Spinal cord (tissue), 10 donors: ENCODE measurements around the gene LEKR1. TPM values are rescaled to one million over a fixed set of nuclear protein-coding genes. Genes with fewer than 3 reads are reported as not detected.

ENCODE experiments used
- DNase-seq, 6 donors: peaks; one replicate each; pipeline versions ENCODE4 v3.0.0 to v3.0.0-alpha.2; 2013 to 2015; ENCODE audit warnings: low spot score in 6 of 6, low read depth in 4 of 6
- H3K27ac ChIP-seq: one replicate; pipeline ENCODE4 v1.5.1; 2013; ENCODE audit warnings: low read depth, low read length, control low read depth
- H3K27me3 ChIP-seq: one replicate; pipeline ENCODE4 v1.6.1; 2013; ENCODE audit warnings: low read length; ENCODE audit not compliant: control insufficient read depth, insufficient read depth
- H3K36me3 ChIP-seq: one replicate; pipeline ENCODE4 v1.6.1; 2013; ENCODE audit warnings: low read length; ENCODE audit not compliant: control insufficient read depth, insufficient read depth
- H3K4me1 ChIP-seq: one replicate; pipeline ENCODE4 v1.6.1; 2013; ENCODE audit warnings: low read length; ENCODE audit not compliant: control insufficient read depth, insufficient read depth
- H3K4me3 ChIP-seq: one replicate; pipeline ENCODE4 v1.5.1; 2013; ENCODE audit warnings: low read depth, low read length, control low read depth
- H3K9me3 ChIP-seq: one replicate; pipeline ENCODE4 v1.6.1; 2013; ENCODE audit warnings: low read length; ENCODE audit not compliant: control insufficient read depth, insufficient read depth
- WGBS: methylation state at CpG from one replicate; pipeline ENCODE4 v1.1.5; 2013; ENCODE audit warnings: missing lambda C conversion rate; ENCODE audit not compliant: insufficient coverage; 5-methylcytosine and 5-hydroxymethylcytosine counted together
- polyA plus RNA-seq, 2 donors: library from polyadenylated mRNA; unstranded; fragments of 120-200 nt; gene quantifications; one replicate each; pipeline ENCODE4 v1.2.1, GENCODE V29; 2013; ENCODE audit not compliant: insufficient read length in 2 of 2
- total RNA-seq, 2 donors: library from RNA; depleted of rRNA in 1 of 2; stranded (reverse); fragments of 120-200 nt in 1 of 2; fragments of >200 nt in 1 of 2; gene quantifications; one replicate each; pipeline versions ENCODE4 v1.2.3 to v1.2.4, GENCODE V29; 2013 to 2014
- donor health status: healthy.

The LEKR1 gene
- total and polyA plus RNA-seq, 4 donors = 1.7 to 2.4 (median 1.9) TPM

DNA sequence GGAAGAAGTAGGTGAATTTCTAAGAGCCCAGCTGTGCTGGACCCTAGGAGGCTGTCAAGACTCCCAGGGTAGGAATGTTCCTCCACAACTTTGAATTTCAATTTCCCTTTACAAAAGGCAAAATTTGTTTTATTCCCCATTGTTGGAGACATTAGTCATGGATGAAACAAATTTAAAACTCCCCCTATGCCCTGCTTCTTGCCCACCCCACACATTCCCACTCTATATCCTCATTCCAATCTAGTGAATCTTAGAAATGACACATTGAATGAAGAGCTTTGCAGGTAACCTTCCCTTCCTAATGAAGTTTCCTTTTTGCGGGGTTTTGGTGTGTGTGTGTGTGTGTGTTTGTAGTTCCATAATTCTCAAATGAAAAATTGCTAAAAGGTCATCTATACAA lies 261.2 kb downstream of the LEKR1 start:
- no CpG with 5 or more reads among the region's 1 CpG for WGBS
- DNase-seq = no peak
- H3K4me3 ChIP-seq = no peak overlapping the region

DNA sequence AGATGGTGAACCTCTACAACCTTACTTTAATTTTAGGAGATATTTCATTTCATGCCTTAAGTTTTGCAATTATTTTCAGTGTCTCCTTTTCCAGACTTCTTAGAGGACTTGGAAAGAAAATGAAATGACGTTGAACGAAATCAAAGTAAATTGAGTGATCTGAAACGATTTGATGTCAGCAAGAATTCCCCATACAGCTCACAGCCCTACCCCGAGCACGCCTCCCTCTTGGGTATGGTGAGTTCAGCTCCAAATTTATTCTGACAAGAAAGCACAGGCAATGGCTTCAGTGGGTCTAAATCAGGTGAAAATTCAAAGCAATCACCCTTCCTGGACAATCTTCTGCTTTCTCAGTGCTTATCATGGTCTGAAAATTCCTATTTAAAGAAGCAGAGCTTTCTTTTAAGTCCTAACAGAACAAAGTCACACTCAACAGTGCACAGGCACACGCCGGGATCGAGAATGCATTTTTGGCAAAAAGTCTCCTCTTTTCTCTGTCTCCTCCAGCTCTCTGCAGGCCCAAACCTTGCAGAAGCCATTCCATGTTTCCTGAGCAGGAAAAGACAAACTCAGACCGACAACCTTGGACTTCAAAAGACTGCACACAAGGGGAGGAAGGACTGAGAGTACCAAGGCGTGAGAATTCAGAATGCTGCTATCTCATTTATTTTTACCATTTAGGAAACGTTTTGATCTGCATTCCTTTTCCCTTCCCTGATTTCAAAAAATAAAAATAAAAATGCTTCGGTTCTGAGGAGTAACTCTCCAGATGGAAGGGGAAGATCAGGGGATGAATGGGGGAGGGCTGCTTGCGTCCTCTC lies 261.8 kb downstream of the LEKR1 start:
- Histone ChIP-seq H3K36me3 (no peaks in the 10 kb centered on the region), H3K4me1 (peaks cover 20% of the 10 kb centered on the region), H3K27me3 (no peaks in the 10 kb centered on the region), H3K4me3 (peak overlapping the region; percentile 80), H3K9me3 (no peaks in the 10 kb centered on the region), H3K27ac (peak overlapping the region; percentile 100)
- DNase-seq = peak in 1 of 6 donors; percentile 74
- 32% methylated on average over 5 of the region's 13 CpGs for WGBS

More for the DNA sequence above, 261.2 kb downstream of the LEKR1 start:
- Histone ChIP-seq H3K27ac (peak overlapping the region; percentile 100), H3K9me3 (no peaks in the 10 kb centered on the region), H3K27me3 (no peaks in the 10 kb centered on the region), H3K4me1 (peaks cover 22% of the 10 kb centered on the region), H3K36me3 (no peaks in the 10 kb centered on the region)

DNA sequence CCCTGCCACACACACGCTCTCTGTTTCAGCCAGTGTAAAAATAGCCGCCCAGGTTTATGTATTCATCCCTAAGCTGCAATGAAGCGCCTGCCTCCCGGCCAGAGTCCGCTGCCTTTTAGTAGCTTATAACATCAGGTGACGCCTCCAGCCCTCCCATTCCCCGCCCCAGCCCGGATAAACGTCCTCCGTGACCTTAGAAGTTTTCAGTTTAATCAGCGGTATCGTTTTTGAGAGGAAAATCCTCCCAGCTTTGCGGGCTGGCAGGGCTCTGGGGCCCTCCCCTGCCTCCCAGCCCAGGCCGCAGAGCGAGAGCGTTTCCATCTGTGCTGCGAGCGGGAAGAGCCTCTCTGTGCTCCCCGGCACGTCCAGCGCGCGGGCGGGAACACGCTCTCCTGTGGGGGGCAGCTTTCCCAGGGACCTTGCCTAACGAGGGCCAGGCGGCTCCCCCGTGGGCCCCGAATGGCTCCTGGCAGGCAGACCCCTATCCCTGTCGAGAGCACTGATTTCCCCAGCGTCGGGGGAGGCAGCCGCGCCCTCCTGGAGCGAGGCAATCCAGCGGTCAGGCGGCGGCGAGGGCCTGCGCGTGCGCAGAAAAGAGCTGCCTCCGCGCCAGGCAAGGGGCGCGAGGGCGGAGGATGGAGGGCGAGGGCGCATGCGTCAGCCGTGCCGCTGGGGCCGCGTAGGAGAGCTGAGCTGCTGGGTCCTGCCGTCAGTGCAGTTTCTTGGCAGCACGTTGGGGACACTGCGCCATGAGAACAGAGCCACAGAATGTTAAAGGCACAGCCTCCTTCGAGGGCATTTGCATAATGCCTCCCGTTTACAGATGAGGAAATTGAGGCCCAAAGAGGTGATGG lies 262.7 kb downstream of the LEKR1 start:
- Histone ChIP-seq H3K9me3 (no peaks in the 10 kb centered on the region), H3K36me3 (no peaks in the 10 kb centered on the region), H3K27ac (peak overlapping the region; percentile 100), H3K4me3 (peak overlapping the region; percentile 80), H3K27me3 (no peaks in the 10 kb centered on the region), H3K4me1 (peaks cover 20% of the 10 kb centered on the region)
- peak; percentile 86 to 98 (median 92) for DNase-seq
- under 1% methylated on average over 59 of the region's 59 CpGs for WGBS

DNA sequence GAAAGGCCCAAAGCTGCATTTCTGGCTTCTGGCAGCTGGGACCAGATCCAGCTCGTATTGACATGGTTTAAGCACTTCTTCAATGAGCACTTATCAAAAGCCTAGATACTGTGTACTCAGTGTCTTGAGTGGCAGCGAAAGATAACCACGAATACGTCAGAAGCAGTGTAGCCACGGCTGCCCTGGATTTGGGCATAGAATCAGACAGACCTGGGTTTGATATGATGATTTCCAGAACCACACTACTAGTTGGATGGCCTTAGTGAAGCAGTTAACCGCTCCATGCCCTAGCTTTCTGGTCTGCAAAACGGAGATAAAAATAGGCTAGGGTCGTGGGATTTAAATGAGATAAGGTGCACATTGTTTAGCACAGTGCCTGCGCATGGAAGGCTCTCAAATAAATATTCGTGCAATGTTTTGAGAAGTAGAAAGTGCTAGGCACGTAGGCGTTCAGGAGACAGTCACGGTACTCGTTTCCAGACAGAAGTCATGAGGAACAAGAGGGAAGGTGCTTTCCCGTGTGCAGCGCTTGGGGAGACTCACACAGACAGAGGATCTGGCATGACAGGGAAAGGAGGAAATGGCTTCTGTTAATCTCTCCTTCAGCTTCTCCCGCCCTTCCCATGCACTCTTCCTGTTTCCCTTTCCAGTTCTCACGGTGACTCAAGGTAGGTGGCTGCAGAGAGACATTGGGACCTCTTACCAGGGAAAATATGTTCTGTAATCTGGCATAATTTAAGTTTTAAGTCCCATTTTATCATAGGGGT lies 263.5 kb downstream of the LEKR1 start:
- H3K27ac ChIP-seq = peak overlapping the region; percentile 100
- peak overlapping the region; percentile 33 for H3K4me3 ChIP-seq
- H3K27me3 ChIP-seq = no peaks in the 10 kb centered on the region
- H3K9me3 ChIP-seq = no peaks in the 10 kb centered on the region
- no peak for DNase-seq
- H3K36me3 ChIP-seq = no peaks in the 10 kb centered on the region
- peaks cover 20% of the 10 kb centered on the region for H3K4me1 ChIP-seq
- WGBS = 51% methylated on average over 13 of the region's 18 CpGs

DNA sequence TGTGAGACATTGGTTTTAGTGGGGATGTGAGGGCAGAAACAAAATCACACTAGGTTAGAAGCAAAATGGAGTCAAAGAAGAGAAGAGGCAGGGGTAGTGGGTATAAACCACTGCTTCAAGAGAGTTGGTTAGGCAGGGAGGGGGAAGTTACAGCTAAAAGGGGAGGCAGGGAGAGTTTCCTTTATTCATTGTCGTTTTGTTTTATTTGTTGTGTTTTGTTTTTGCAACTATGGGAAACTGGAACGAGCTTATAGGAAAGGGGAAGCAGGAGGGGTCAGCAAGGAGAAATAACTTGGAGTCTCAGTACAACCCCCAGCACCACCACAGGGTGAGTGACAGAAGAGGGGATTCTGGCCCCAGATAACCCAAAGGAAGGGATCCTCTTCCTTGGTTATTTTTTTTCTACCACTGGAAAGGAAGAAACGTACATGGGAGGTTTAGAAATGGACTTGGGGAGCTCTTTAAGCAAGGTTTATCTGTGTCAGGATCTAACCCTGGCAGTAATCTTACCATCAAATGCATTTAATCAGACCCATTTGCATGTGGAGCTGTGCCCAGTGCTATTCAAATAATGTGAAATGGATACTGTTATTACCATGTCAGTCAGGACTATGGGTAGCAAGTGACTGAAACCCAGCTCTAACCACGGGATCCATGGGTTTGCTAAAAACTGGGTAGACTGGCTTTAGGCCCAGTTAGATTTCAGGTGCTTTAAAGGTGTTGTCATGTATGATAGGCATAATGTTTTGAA lies 265.1 kb downstream of the LEKR1 start:
- Histone ChIP-seq H3K4me3 (no peak overlapping the region), H3K36me3 (no peaks in the 10 kb centered on the region), H3K27me3 (no peaks in the 10 kb centered on the region), H3K27ac (no peak overlapping the region), H3K9me3 (no peaks in the 10 kb centered on the region), H3K4me1 (peaks cover 20% of the 10 kb centered on the region)
- no peak for DNase-seq
- 82% methylated on average over 1 of the region's 4 CpGs for WGBS

DNA sequence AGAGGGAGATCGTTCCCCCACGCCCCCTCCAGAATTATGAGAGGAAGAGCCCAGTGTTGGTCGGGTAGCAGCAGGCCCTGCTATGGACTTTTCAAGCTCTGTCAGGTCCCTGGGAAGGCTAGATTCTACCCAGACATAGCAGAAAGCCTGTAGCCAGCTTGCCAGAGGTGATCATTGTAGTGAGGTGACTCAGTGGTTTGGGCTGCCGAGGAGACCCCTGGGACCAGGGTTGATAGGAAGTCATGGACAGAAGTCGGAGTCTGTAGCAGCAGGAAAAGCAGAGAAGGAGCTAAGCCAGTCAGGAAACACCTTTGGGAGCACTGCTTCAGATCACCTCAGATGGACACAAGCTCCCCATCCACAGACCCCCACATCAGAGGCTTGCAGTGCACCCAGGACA lies 266.1 kb downstream of the LEKR1 start:
- DNase-seq = no peak
- Histone ChIP-seq H3K4me1 (peaks cover 20% of the 10 kb centered on the region), H3K27me3 (no peaks in the 10 kb centered on the region), H3K4me3 (no peak overlapping the region), H3K9me3 (no peaks in the 10 kb centered on the region), H3K27ac (no peak overlapping the region), H3K36me3 (no peaks in the 10 kb centered on the region)
- 81% methylated on average over 5 of the region's 5 CpGs for WGBS

DNA sequence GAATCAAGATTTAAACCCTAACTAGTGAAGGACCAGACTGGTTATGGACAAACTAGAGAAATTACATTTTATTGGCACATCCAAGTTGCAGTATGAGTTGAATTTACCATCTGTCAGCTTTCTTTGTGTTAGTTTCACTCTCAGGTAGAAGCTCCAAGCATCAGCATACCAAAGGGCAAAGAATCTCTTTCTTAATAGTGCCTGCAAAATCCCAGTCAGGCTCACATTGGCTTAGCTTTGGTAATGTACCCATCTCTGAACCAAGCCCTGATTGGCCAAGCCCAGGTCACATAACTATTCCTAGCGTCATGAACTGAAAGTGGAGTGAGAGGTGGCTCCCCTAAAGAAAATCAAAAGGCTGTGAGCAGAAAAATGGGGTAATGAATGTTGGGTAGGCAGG lies 266.9 kb downstream of the LEKR1 start:
- no peak for DNase-seq
- WGBS = no CpG with 5 or more reads among the region's 1 CpG
- Histone ChIP-seq H3K4me1 (peaks cover 15% of the 10 kb centered on the region), H3K4me3 (no peak overlapping the region), H3K9me3 (no peaks in the 10 kb centered on the region), H3K27ac (no peak overlapping the region), H3K27me3 (no peaks in the 10 kb centered on the region), H3K36me3 (no peaks in the 10 kb centered on the region)

DNA sequence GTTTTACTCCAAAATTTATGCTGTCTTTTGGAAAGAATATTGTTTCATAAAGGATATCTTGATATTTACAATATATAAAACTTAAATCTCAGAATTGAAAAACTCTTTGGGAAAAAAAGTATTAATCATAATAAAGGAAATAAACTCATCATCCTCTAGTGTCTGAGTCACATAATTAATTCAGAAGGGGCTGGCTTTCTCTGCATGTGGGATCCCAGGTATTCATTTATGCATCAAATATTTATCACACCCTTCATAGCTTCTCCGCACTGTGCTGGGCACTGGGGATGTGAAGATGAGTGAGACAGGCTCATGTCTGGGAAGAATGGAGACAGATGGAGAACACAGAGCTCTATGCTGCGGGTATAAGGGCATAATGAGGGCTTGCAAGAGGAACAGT lies 268.1 kb downstream of the LEKR1 start:
- WGBS = 73% methylated on average over 1 of the region's 2 CpGs
- peaks cover 6% of the 10 kb centered on the region for H3K4me1 ChIP-seq
- no peak overlapping the region for H3K27ac ChIP-seq
- H3K27me3 ChIP-seq = no peaks in the 10 kb centered on the region
- H3K4me3 ChIP-seq = no peak overlapping the region
- H3K36me3 ChIP-seq = no peaks in the 10 kb centered on the region
- no peaks in the 10 kb centered on the region for H3K9me3 ChIP-seq
- no peak for DNase-seq
